Measurements from ENCODE around the gene FAM98B.

FAM98B gene

DNA sequence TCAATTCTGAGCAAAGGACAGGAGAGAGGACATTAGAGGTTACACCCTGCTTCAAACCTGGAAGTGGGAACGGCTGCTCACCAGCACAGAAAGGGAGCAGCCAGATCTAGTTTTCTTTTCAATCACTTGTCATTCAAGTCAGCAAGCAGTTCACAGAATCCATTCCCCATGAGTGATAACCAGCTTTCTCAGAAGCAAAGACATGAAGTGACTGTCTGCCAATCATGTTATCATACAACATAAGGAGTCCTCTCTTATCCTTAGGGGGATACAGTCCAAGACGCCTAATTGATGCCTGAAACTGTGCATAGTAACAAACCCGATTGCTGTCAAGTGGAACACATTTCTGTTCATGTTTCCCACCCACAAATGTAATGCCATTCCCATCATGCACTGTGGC, 54.7 kb downstream of the FAM98B start:
- DNase-seq (ENCODE audit: low spot score) = no peak

DNA sequence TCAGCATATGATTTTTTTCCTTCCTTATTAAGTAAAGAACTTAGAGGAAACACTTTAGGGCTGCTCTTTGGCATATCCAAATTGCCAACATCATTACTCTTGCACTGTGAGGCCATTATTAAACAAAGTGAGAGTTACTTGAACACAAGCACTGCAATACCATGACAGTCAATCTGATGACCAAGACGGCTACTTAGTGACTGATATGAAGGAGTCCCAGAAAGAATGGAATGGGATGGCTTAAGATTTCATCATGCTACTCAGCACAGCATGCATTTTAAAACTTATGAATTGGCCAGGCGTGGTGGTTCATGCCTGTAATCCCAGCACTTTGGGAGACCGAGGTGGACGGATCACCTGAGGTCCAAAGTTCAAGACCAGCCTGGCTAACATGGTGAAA, 55.2 kb downstream of the FAM98B start:
- DNase-seq (ENCODE audit: low spot score) = no peak

DNA sequence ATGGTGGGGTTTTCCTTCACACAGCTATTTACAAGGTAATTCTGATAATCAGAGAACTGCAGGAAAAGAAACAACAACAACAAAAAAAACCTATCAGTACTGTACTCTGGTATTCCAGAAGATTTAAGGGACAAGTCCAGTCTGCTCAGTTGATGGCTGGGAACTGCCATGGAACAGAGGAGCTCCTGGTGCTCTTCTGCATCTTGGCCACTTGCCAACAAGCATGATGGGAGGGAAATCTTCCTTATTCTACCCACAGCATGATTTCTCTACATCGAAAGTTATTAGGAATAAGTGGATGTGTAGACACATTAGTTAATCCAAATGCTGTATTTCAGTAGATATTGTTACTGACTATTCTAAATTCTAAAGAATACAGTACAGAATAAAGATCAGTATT, 59.0 kb downstream of the FAM98B start:
- no peak for DNase-seq (ENCODE audit: low spot score)

DNA sequence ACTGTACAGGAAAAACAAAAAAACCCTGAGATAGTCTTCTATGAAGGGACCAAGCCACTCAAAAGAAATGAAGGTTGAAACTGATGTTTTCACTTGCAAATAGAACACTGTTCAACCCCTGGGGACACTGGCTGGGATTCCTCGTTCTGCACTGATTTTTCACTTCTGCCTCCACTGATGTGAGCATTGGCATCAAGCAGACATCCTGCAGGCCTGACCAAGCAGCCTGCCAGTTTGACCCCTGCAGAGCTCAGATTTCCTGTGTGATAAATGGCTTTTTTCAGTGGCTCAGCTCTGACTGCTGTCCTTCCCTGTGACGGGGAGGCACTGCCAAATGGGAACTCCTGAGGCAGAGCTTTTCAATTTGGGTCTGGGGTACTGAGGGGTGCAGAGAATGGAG, 60.7 kb downstream of the FAM98B start:
- DNase-seq (ENCODE audit: low spot score) = no peak

DNA sequence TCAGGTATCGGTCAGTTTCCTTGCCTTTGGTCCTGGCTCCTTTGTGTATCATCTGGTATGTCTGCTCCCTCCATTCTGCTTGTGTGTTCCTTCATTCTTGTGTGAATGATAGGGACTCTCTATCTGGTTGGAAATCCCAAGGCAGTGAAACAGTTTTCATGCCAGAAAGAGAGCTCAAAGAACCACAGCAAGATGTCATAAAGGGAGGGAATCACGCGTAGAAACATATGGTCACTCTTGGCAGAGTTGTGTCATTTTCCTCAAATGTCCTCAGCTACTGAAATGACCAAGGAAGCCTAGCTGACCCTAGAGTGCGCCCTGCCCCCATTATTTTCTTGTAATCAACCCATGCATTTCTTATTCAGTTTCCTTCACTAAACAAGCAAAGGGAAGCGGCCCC, 62.7 kb downstream of the FAM98B start:
- DNase-seq (ENCODE audit: low spot score) = no peak

DNA sequence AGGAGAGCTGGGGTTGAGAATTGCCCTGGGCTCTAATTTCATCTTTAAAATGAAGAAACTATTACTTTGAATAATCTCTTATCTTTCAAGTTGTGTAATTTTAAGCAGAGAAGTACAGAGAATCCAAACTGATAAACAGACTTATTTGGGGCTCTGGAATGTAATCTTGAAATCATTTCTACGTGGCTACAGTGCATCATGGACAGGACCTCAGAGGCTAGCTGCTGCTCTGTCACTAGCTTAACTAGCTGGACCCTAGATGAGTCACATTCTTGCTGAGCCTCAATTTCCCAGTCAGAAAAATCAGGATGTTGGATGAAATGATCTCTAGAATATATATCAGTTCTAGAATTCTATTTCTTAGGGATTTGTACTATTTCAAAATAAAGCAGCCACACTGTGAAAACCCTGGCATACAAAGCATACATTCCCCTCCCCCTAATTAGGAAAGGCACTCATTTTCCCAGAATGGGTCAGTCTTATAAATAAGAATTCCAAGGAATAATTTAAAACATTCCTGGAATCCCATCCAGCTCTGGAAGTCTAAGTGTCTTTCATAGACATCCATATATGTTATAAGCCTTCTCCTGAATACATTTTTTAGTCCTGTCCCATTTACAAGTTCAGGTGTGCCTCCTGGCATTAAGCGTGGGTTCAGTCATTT, 63.5 kb downstream of the FAM98B start:
- no peak for DNase-seq (ENCODE audit: low spot score)

DNA sequence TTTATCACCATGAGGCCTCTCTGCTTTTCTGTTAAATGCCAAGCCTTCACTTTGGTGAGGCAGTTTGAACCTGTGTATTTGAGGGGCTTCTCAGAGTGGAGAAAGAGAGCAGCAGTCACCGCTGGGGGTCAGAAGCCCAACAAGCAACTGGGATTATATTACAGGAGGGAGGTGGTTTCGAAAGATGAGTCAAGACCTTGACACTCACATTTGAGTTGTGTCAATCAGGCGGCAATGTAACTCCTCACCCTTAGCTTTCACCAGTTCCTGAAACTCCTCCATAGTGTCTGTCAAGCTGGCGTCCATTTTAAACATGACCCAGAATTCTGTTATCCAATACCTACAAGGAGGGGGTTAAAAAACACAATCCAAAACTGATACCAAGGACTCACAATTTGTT, 64.2 kb downstream of the FAM98B start:
- no peak for DNase-seq (ENCODE audit: low spot score)

DNA sequence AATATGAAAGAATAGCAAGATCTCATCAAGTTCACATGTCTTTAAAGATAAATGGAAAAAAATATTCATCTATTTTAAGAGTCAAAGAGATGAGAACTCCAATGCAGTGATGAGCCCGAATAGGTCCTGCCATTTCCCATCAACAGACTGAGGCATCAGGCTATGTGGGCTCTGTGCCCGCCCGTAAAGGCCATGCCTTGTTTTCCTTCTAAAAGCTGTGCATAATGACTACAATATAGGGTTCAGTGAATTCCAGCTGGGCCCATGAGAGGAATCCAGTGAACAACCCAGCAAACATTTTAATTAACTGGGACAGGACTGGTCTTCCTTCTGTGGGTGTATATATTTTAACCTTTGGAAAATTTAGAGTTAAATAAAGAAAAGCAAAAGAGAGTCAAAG, 66.1 kb downstream of the FAM98B start:
- no peak for DNase-seq (ENCODE audit: low spot score)

DNA sequence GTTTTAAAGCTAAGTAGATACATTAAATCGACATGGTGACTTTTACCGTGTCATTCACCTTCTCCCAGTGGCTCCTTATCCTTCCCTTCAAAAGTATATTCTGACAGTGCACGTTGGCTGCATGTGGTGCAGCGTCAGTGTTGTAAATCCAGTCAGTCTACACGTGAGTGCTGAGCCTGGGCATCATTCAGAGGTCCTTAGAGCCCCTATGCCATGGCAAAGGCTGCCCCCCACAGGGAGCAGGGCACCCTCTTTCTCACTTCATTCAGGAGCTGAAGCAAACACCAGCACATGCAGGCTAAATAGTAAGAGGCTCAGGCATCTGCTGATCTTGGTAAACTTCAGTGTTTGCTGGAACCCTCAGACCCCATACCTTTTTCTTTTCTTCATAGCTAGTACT, 67.4 kb downstream of the FAM98B start:
- no peak for DNase-seq (ENCODE audit: low spot score)

DNA sequence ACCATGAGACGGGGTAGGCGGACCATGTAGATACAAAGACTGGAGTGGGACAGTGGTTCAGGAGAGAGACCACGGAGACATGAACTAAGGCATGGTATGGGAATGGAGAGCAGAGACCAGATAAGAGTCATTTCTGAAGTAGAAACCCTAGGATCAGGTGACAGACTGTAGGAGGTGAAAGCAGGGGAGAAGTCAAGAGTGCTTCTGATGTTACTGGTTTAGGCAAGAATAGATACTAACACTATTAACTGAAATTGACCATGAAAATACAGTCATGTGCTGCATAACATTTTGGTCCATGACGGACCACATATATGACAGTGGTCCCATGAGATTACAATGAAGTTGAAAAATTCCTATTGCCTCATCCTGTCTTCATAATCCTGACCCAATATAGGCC, 69.0 kb downstream of the FAM98B start:
- no peak for DNase-seq (ENCODE audit: low spot score)

DNA sequence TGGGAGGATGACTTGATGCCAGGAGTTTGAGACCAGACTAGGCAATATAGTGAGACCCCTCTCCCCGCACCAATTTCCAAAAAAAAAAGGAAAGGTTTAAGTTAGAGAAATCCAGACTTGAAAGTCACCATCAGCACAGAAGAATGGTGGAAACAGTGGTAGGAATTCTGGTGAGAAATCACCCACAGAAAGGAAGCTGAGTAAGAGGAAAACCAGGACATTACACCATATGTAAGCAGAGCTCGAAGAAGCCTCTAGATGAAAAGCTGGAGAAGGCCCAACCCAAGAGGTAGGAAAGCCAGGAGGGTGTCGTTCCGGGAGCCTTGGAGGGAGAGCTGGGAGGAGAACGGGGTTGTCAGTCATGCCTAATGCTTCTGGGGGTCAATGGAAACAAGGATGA, 70.2 kb downstream of the FAM98B start:
- no peak for DNase-seq (ENCODE audit: low spot score)

DNA sequence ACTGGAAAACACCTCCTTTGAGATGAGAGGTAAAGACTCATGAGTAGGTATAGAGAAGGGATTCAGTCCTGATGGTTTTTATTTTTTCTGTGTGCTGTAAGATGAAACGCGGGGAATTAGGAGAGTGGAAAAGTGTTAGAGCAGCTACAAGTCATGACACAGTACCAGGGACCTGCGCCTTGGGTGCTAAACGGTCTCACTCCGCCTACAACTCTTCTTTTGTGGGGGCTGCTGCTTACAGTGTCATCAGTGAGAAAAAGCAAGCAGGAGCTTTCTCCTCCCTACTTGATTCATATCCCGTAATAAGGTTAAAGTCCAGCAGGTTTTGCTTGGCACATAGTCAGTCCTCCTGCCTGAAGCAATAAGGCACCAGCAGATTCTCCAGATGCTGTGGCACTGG, 71.6 kb downstream of the FAM98B start:
- no peak for DNase-seq (ENCODE audit: low spot score)

DNA sequence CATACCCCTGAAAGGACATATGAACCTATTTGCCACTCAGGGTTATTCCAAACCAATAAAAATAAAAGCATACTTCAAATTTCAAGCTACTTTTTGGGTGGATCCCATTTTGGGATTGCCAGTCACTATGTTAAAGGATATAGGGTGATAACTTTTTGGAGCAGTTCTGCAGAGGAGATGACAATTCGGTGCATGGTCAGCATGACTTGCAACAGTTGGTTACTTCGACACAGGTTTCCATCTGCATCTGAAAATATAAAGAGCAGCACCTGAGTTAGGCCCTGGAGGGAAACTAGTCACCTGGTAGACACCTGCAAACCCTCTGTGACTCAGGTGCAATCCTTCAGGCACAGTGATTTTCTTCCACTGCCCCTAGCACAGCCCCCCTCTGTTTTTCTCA, 72.2 kb downstream of the FAM98B start:
- DNase-seq (ENCODE audit: low spot score) = no peak

DNA sequence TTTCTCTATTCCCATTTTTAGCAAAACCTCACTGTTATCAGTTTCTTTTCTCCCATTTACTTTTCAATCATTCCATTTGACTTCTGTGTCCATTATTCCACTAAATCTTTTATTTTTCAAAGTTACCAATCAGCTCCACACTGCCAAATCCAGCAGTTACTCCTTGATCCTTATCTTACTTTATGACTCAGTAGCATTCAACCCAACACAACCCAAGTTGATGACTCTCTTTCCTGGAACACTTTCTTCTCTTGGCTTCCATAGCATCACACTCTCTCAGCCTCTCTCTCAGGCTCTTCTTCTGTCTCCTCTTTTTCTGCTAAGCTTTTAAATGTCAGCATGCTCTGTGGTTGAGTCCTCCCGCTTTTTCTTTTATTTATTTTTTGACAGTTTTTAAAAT, 74.4 kb downstream of the FAM98B start:
- no peak for DNase-seq (ENCODE audit: low spot score)

DNA sequence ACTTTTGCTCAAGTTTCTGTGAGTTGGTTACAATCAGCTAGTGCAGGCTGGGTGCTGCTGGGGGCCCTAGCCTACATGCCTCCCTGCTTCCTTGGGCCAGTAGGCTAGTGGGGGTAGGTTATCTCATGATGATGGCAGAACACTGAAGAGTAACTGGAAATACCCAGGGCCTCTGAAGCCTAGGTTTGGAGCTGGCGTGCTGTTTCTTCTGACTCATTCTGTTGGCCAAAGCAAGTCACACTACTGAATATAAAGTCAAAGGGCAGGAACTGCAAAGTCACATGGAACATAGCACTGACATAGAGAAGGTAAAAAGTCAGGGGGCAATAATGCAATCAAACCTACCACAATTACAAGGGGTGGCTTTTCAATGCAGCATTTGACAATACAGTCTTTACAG, 76.2 kb downstream of the FAM98B start:
- no peak for DNase-seq (ENCODE audit: low spot score)

DNA sequence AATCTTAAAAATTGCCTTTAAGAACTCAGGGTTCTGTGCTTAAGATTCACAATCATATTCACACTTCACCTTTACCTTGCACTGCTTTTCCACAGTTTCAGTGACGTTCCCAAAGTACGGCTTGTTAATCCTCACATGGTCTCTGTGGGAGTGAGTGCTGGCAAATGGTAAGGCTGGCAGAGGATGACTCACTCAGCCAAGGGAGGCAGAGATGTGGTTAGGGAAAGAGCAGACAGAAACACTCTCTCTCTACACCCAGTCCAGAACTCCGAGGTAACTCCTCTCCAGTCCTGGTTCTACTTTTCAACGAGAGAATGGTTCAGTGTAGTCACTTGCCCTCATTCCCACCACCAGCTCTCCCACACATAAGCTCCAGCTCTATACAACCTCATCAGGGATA, 77.6 kb downstream of the FAM98B start:
- DNase-seq (ENCODE audit: low spot score) = no peak

DNA sequence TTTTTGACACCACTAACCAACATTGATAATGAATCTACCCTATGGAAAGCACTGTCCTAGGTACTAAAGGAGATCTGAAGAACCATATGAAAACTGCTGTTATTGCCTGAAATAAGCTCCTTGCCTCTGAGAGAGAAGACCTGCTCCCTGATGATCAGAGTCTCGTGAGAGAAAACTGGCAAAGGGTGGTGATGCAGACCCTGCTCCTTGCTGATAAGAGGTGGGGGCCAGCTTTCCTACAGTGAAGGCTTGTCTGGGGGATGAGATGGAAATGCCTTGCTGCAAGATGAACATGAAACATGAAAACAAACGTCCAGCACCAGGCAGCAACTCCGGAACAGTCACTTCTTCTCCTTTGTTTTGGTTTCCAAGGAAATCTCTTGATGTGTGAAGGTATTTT, 78.8 kb downstream of the FAM98B start:
- DNase-seq (ENCODE audit: low spot score) = no peak

DNA sequence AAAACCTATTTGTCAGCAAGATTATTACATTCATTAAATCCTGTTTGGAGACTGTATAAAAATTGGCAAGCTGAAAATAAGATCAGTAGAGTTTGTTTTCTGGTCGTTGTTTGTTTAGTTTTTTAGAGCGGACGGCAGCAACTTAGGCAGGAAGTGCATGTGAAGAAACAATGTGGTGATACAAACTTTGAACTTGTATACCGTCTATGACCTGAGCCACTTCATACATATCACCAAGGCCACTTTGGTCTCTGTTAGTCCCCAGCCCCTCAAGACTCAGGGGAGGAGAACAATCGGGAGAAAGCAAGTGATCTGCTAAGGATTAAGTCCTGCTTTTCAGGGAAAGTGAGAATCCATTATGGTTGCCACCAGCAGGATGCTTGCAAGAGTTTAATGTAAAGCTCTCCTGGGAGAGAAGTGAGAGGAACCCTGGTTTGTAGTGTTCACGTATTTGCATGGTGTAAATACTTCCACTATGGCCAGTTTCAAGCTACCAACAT, 79.5 kb downstream of the FAM98B start:
- no peak for DNase-seq (ENCODE audit: low spot score)

DNA sequence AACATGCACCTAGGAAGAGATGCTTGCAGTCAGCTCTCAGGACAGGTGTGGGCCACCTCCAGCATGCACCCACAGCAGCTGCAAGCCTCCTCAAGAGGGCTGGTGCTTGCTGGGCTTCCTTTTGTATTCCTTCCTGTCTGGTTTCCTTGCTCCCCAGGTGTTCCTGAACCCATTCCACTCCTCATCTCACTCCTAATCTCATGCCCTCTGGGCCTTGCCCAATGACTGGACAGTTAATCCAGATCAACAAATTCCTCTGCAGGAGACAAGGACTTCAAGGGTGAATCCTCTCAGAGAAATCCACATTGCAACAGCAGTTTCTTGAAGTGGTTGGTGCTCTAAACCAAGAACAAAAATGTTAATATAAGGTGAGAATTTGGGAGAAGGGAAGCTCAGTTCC, 80.0 kb downstream of the FAM98B start:
- DNase-seq (ENCODE audit: low spot score) = no peak

DNA sequence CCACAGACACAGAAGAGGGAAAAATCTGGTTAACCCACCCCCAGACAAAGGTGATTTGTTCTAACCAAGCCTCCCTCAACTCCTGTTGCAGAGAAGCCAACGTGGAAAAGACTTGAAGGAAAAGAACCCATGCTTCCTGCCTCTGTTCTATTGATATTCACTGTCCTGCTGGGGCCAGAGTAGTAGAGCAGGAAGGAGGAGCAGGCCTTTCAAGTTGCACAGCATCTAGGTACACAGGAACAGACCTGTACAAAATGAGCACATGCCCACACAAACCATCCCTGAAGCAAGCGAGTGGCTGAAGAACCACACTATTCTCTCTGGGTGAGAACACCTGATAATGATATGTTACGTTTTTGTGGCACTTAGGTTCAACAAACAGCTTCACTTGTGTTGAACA, 80.8 kb downstream of the FAM98B start:
- DNase-seq (ENCODE audit: low spot score) = no peak

DNA sequence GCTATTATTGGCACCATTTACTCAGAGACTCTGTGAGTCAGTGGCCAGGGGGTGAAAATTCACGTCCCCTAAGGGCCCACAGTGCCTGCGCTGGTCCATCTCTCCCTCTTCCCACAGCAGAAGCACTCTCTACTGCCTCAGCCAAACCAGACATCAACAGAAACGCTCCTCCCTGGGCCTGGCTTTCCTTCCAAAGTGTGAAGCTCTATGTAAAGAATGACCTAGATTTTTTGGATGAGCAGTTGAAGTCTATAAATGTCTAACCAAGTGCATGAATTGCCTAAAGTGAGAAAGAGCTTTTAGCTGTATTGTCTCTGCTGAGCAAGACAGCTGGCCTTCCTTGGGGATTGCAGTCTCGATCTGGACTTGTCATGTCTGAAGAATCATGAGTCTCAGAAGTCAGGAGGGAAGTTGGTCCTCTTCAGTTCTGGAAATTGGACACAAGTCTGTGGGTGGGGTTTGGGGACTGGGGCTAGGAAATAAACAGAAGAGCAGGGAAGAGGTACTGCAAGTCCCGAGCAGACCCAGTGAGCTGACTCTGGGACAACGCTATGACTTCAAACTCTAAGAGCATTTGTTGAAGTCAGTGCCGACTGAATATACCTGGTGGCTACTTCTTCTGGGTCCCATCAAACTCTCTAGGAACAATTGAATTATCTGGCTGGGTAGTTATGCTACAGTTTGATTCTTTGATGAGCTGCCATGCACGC, 81.7 kb downstream of the FAM98B start:
- no peak for DNase-seq (ENCODE audit: low spot score)

DNA sequence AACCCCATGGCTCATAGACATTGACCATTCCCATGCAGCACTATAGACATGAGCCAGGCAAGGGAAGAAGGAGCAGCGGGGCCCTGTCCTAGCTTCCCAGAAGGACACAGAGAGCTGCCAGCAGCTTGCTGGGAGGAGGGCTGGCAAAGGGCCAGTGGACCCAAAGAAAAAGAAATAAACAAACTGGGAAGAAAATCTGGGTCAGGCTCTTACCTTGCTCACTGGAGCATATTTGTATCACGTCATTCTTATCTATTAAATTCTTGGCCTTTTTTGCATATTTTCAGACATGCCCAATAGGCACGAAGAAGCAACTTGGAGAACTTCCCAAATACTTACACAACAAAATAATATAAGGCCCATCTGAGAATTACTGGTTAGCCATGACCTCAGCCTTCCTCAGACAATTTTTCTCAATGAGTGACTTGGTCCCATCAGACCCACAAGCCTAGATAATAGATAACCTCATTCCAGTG, 82.3 kb downstream of the FAM98B start:
- DNase-seq (ENCODE audit: low spot score) = no peak
